HG02678 (cell line): ENCODE measurements around the gene PRDM11.

Experiments
- ATAC-seq: cut with Tn5 transposase; IDR thresholded peaks from one replicate; pipeline ENCODE4 v1.9.1; 2021; ENCODE audit warnings: mild to moderate bottlenecking, moderate library complexity; ENCODE audit not compliant: unreplicated experiment

PRDM11 gene

DNA sequence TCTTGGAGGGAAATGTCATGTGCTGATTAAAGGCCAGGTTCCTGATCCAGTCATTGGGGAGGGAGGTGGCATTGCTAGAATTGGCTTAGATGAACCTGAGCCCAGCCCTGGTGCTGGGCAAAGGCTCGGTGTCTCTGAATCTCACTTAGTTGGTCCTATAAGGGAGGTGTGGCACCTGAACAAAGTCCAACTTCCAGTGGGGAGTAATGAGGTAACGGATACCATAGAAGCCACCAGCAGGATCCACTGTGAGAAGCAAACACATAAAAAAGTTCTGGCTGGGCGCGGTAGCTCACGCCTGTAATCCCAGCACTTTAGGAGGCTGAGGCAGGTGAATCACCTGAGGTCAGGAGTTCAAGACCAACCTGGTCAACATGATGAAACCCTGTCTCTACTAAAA is 26.6 kb downstream of the PRDM11 start:
- ATAC-seq = no peak

DNA sequence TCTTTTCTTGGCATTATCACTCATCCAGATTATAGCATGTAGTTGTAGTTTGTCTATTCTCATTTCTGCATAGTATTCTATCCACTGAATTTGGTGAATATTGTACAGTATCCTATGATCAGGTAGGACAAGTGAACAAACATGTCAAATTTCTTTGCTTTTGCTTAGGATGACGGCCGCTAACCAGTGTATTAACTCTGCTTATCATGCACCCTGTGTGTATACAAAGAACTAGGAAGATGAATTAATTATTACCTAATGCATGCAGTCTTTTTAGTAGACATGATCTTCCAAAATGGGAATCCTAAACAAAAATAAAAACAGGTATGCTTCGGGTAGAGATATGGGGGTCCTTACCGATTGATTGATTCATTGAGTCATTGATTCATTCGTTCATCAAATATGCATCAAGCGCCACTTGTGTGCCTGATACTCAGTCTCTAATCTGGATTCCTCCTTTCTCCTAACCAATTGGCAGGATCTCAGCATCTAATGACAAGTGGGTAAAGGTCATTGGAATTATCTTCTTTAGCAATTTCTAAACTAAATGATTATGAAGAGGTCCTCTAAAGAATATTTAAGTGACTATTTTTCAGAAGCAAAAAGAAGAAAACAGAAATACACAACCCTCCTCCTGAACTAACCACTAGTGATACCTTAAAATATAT is 27.9 kb downstream of the PRDM11 start:
- ATAC-seq = no peak

DNA sequence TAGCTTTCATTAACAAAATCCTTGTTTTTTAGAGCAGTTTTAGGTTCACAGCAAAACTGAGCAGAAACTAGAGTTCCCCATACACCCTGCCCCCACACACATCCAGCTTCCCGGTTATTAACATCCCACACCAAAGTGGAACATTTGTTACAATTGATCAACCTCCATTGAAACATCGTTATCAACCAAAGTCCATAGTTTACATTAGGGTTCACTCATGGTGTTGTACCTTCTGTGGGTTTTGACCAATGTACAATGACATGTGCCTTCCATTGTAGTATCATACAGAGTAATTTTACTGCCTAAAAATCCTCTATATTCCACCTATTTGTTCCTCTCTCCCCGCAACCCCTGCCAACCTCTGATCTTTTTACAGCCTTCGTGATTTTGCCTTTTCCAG is 28.5 kb downstream of the PRDM11 start:
- no peak for ATAC-seq

DNA sequence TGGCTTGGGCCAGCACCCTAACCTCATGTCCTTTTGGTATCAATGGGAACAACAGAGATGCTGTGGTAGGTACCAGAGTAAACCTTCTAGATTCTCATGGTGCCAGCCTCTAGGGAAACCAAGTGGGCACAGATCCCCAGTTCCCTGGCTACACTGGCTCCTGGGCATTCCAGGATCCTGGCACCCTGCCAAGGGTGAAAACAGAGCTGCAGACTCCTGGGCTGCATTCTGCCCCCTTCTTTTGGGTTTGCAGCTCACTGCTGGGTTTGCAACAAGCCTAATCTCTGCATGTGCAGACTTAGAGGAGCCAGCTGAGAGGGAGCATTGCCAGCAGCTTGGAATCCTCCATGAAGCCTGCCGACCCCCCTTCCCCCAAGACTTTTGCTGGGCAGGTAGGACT is 30.6 kb downstream of the PRDM11 start:
- no peak for ATAC-seq

DNA sequence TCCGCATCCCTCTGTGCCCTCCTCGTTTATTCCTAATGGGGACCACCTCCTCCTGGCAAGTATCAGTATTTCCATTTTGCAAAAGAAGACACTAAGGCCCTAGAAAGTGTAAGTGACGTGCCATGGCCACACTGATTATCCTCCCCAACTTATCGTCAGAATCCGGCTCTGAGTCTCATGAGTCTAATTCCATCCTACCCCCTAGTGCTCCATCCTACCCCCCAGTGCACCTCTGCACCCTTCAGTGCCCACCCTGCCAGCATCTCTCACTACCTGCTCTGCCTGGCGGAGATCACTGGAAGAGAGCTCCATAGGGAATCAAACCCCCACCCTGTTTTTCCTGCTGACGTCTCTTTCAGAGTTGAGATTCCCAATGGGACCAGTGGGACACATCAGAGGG is 31.8 kb downstream of the PRDM11 start:
- ATAC-seq = no peak

DNA sequence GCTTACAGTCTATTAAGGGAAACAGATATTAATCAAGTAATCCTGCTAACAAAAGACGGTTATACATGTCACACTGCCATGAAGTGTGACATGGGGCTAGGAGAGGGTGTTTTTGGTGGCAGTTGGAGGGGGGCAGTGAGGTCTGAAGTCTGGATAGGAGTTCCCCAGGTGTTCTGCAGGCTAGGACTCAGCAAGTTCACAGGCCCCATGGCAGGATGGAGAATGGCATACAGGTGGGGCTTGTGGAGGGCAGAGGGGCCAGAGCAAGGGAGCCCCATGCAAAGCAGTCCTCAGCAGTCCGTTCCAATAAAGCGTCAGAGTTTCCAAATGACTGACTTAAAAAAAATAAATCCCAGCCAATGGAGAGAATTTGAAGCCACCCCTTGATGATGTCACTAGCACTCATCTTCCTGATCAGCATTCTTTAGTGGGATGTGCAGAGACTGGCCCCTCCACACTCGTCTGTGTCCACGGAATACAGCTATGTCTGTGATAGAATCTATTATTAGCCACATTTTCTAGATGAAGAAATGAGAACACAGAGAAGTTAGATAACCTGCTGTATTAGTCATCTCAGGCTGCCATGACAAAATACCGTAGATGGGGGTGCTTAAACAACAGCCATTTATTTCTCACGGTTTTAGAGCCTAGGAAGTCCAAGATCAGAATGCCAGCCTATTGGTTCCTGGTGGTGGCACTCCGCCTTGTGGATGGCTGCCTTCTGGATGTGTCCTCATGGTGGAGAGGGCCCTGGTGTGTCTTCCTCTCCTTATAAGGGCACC is 32.6 kb downstream of the PRDM11 start:
- no peak for ATAC-seq

DNA sequence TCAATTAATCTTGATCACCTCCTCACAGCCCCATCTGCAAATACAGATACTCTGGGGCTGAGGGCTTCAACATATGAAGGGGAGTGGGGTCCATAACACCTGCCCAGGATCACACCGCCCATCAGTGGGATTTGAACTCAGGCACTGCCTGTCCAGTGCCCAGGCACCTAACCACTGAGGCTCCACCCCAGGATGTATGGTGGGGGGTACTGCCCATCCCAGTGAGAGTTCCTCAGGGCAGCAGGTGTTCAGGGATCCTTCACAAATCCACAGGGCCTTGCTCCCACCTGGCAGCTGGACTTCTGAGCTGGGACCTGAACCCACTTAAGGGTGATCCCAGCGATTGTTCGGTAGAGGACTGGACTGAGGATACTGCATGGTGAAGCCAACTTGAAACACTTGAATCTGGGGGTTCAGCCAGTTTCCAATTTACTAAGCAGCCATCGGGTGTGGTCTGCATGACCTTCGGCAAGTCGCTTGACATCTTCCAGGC is 33.3 kb downstream of the PRDM11 start:
- ATAC-seq = no peak

DNA sequence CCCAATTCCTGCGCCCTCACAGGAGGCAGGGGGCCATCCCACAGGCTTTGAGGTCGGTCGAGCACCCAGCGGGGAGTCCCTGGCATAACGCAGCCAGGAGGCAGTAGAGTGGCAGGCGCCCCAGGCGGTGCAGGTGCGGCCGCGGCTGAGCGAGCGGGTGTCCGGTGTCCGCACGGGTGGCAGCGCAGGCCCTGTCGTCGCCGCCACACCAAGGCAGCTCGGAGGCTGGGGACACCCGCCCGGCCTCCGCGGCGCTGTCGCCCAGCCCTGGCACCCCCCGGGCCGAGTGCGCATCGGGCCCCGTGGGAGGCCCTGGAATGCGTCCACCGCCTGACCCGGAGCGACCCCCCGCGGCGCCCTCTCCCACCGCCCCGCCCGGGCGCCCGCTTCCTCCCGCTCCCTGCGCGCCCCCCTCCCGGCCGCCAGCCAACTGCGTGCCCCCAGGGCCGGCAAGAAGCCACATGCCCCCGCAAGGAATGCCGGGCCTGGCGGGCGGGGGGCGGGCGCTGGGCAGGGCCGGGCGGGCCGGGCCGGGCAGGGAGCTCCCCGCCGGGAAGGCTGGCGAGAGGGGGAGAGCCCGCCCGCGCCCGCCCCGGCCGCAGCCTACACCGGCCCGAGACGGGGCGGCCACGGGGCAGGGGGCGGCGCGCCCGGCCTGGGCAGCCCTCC is 33.9 kb downstream of the PRDM11 start:
- no peak for ATAC-seq

DNA sequence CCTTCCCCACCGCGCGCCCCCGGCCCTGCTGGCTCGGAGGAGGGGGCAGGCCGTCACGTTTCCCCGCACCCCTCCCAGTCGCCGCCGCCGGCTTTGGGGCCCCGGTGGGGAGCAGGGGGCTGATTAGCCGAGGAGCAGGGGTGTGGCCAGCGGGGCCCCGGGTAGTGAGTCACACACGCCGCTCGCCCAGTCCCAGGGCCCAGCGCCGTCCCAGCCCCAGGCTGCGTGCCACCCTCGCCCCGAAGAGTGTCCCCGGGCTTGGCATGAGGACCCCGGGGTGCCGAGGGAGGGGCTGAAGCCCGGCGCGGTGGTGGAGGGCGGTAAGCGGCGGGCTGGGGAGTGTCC is 34.4 kb downstream of the PRDM11 start:
- ATAC-seq = no peak

DNA sequence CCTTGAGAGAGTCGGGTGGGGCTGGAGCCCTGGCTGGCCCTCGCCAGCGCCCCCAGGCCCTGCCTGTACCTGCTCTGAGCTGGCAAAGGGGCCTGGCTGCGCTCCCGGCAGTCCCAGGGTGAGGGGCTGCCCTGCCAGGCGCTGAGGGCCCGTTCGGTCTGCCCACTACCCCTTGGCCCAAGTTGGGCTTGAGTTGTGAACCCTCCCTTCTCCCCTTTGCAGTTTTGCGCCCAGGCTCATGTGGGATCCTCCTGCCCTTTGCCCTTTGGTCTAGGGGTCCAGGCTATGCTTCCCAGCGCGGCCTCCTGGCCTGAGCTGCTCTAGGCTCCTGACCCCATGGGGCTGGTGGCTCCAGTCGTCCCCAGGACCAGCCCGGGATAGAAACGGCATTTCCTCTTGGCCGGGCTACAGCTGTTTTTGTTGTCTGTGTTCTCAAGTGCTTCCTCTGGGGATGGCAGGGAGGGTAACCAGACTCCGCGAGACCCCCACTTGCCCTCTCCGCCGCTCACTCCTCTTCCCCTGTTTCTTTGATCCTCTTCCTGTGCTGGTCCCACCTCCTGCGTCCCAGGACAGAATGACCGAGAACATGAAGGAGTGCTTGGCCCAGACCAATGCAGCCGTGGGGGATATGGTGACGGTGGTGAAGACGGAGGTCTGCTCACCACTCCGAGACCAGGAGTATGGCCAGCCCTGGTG is 34.9 kb downstream of the PRDM11 start:
- ATAC-seq = no peak

DNA sequence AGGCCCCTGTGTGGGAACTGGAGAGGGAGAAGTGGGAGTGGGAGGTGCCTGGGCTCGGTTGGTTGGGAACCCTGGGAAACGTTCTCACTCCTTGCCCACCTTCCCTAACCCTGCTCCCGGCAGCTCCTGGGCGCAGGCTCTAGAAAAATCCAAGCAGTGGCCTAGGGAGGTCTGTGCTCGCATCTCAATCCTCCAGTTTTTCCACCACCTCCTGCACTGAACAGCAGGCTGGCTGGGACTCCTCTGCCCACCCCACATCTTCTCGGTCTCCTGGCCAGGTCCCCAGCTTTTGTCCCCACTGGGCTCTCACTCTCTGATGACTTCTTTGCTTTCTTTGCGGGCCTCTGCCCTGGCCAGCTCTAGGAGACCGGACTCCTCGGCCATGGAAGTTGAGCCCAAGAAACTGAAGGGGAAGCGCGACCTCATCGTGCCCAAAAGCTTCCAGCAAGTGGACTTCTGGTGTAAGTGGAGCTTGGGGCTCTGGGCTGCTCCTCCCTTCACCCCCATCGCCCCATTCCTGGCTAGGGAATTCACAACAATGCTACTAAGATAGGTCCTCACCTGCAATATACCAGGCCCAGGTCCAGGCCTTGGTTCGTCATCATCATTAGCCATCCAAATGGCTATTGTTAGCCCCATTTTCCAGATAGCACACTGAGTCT is 35.6 kb downstream of the PRDM11 start:
- no peak for ATAC-seq

DNA sequence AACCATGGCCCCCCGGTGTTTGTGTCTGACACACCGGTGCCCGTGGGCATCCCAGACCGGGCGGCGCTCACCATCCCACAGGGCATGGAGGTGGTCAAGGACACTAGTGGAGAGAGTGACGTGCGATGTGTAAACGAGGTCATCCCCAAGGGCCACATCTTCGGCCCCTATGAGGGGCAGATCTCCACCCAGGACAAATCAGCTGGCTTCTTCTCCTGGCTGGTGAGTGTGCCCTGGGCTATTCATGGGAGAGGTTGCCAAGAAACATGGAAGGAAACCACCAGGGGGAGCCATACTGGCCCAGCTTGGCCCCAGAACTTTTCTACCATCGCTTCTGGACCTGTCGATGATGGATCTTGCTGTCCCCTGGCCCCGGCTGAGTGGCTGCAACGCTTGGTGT is 36.5 kb downstream of the PRDM11 start:
- ATAC-seq = no peak

DNA sequence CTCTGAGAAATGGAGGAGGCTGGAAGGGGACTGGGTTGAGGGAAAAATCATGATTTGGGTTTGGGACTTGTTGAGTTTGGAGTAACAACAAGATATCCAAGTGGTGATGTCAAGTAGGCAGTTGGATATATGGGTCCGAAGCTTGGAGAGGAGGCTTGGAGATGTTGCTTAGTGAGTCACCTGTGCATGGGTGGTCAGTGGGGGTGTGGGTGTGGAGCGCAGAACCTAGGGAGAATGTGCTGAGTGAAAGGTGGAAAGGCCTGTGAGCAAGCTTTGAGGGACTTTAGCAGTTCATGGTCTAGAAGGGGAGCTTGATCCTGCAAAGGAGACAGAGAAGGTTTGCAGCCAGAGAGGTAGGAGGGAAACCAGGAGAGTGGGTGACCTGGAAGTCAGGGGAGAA is 38.2 kb downstream of the PRDM11 start:
- no peak for ATAC-seq

DNA sequence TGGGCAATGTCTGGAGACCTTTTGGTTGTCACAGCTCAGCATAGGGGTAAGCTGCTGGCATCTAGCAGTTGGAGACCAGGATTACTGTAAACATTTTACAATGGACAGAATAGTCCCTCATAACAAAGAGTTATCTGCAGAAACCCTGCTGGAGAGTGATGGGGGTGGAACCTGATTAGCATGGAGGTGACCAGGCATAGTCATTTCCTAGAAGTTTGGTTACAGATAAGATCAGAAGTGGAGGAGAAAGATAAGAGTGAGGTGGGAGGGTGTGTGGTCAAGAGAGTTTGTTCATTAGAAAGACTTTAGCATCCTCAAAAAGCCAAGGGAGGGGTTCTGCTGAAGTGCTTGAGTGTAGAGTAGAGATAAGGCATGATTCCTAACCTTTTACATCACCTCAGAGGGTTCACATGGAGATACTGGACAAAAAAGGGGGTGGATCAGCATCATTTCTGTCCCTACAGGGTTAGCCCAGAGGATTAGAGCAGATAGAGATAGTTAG is 38.8 kb downstream of the PRDM11 start:
- ATAC-seq = no peak

DNA sequence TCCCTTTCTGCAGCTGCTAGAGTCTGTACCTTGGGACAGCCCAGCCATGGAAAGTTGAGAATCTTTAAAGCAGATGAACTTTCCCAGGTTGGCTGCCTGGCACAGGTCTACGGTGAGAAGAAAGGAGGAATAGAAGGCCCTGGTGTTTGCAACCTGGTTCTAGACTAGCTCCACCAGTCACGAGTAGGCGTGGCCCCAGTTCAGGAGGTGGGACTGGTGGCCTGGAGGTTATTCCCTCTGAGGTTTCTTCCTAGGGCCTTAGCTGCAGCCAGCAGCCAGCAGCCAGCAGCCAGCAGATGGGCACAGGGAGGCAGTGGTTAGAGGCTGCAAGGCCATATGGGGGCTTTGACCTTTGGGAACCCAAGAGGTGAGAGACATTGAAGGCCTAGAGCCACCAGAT is 40.9 kb downstream of the PRDM11 start:
- no peak for ATAC-seq

DNA sequence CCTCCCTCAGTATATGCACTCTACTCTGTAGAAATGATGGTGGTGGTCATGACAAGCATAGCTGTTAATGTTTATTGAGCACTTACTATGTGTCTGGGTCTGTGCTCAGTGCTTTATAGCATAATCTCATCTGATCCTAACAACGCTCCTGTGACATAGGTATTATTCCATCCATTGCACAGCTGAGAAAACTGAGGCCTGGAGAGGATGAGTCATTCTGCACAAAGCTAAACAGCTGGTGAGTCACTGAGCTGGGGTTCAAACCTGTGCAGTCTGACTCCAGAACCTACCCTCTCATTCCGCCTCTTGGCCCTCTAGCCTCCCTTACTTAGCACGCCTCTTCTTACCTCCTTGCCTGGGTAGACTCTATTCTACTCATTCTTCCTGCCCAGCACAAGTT is 41.7 kb downstream of the PRDM11 start:
- no peak for ATAC-seq

DNA sequence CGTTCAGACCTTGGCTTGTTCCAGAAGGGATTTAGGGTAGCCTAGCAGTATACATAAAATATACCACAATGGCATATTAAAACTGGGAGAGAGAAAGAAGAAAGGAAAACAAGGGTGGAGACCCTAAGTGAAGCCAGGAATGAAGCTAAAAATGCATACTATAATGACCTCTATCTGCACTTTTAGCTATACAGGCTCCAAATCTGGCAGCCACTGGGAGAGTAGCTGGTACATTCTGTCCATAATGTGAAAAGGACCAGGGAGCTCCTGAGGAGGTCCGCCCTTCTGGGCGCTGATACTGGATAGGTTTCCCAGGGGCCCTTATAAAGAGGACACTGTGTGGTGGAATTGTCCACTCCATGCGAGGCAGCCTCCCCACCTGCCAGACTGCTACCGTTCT is 42.8 kb downstream of the PRDM11 start:
- no peak for ATAC-seq

DNA sequence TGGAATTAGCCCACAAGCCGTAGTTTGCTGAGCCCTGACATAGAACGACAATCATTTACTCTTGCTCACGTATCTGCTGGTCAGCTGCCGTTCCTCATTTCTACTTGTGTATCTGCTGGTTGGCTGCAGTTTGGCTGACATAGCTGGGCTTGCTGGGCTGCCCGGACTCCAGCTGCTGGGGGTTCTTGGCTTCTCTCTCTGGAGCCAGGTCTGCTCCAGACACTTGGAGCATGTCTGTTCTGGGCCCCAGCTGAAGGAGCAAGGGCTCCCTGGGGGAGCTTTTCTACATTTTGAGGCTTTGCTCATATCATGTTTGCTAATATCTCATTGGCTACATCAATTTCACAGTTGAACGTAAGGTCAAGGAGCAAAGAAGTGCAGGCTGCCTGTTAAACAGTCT is 47.3 kb downstream of the PRDM11 start:
- no peak for ATAC-seq

DNA sequence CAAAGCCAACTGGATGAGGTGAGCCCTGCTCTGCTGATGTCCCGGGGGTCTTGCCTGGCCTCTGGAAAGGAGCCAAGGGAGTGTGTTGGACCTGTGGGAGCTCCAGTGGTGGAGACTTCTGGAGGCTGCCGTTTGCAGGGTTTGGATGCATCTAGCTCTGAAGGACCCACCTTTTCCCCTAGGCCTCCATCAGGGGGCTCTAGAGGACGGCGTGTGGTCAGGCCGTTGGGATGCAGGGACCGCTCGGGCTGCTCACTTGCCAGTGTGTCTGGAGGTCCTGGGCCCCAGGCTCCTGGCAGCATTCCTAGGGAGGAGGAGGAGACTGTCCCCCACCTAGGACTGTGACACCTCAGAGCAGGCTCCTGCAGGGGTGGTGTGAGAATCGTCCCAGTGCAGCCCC is 58.3 kb downstream of the PRDM11 start:
- no peak for ATAC-seq

DNA sequence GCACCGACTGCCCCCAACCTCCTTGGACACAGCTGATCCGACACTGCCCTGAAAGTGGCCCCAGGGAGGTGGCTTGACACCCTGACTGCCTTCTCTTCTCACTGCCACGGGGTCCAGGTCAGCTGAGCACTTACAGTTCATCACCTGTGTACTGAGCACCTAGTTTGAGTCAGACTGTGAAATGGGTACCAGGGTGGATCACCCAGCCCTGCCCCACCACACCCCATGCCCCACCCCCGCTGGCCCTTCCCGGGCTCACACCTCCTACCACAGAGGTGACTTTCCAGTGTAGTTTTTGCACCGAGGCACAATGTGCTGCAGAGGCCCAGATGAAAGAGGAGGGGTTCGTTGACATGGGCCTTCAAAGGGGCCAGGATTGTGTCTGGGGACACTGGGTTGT is 59.5 kb downstream of the PRDM11 start:
- no peak for ATAC-seq

DNA sequence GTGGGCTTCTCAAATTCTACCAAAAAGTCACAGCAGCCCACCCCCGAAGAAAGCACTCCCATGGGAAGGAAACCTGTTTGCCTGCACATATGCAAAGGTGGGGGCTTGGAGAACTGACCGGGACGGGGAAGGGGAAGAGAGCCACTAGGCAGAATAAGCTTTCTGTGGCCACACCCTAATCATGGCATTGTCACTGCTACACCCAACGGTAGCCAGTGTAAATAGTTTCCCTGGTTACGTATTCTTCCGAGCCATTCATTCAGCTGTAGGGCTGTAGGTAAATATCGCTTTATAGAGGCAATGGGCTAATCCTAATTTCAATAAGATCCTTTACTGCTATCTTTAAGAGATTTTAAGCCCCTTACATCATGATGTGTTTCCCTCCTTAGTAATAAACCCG is 61.7 kb downstream of the PRDM11 start:
- no peak for ATAC-seq
